HG02870 (cell line): ENCODE measurements around the gene STPG1.

Experiments used
- ATAC-seq: cut with Tn5 transposase; IDR thresholded peaks from one replicate; pipeline ENCODE4 v1.9.1; 2021; ENCODE audit warnings: mild to moderate bottlenecking, moderate library complexity; ENCODE audit not compliant: unreplicated experiment

STPG1 gene

GRCh38 chr1:24344090-24344742, 69.4 kb downstream of the STPG1 start:
- ATAC-seq, result no peak

GRCh38 chr1:24343412-24344089, 70.0 kb downstream of the STPG1 start:
- no peak for ATAC-seq

DNA sequence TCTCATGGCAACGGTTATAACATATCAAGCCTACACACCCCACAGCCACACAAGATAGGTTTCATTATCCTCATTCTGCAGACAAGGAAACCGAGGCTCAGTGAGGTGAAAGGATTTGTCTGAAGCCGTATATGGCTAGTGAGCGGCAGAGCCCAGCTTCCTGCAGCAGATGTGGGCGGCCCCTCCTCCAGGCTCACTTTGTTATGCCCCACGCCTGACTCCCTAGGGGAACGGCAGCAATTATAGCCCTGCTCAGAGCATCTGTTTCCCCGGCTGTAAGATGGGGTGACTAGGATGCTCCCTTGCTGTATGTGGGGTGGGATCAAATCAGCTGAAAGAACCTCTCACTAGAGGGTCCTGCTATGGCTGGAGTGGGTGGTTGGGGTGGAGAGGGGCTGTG, 72.3 kb downstream of the STPG1 start:
- ATAC-seq, result no peak

DNA sequence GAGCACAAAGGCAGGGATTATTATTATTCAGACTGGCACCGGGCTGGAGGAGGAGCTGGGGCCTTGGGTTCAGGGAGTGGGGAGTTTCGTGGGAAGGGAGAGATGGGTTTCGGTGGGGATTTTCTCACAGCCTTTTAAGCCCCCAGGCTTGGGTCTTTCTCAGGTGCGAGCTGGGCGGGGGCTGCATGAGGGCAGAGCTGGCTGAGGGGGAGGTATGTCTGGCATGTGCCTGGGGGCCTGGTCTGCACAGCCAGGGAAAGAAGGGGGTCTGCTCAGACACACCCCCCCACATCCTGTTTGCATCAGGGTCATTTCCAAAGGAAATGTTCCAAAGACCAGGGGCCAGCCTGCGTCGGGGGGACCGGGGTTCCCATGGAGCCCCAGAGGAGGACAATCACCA, 72.8 kb downstream of the STPG1 start:
- ATAC-seq, result no peak

DNA sequence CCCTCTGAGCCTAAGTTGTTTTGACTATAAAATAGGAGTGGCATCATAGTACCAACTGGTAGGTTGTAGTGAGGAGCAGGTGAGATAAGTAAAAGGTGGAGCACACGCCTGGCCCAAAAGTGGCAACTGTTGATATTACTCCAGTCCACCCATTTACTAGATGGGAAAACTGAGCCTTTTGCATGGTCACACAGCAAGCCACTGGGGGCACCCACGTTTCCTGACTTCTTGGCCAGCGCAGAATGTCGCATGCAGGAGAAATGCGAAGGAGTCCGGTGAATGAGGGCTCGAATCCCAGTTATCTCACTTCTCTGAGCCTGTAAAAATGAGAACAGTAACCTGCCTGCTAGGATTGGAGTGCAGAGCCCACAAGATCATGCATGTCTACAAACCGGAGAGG, 73.6 kb downstream of the STPG1 start:
- ATAC-seq, result no peak

DNA sequence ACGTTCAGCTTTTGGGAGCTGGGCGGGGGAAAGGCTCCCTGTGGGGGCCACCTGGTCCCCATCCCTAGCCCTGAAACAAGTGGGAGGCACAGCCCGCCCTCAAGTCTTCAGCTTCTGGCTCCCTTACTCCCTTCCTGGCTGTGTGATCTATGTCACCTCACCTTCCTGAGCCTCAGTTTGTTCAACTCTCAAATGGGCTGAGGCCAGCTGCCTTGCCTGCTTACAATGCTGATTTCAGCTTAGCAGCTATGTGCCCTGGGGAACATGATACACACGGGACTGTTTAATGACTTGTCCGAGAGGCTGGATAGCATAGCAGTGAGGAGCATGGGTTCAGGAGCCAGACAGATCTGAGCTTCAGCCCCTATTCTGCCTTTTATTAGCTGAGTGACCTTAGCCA, 75.1 kb downstream of the STPG1 start:
- no peak for ATAC-seq

DNA sequence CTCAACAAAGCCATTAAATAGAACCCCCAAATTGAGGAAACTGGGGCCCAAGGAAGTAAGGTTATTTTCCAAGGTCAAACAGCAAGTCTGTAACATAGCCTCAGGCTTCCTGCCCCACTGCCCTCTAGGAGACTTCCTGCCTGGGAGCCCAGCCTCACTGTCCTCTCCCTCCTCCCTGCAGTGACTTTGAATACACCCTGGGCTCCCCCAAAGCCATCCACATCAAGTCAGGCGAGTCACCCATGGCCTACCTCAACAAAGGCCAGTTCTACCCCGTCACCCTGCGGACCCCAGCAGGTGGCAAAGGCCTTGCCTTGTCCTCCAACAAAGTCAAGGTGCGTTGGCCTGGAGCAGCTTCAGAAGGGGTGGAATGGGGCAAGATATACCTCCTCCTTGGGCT, 76.1 kb downstream of the STPG1 start:
- no peak for ATAC-seq

DNA sequence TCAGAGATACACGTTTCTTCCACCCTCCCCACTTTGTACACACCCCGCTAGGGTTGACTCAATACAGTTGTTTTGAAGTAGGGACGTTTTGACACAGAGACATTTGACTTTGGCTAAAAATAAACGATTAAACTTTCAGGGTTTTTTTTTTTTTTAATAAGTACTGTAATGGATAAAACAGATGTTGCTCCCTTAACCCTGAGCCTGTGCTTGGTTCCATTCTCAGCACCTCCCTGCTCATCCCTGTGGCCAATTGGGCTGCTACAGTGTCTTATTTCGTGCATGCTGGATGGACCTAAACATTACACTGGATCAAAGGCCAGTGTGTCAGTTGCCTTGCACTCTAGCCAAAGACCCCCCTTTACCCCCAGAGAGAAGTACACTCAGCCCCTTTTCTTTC, 77.5 kb downstream of the STPG1 start:
- ATAC-seq, result no peak

- no peak for ATAC-seq
These were observed 81.5 kb downstream of the STPG1 start for GRCh38 chr1:24331961-24332673.

- no peak for ATAC-seq
These were observed 83.6 kb downstream of the STPG1 start for GRCh38 chr1:24329797-24330543.

GRCh38 chr1:24329331-24329730, 84.3 kb downstream of the STPG1 start:
- no peak for ATAC-seq

DNA sequence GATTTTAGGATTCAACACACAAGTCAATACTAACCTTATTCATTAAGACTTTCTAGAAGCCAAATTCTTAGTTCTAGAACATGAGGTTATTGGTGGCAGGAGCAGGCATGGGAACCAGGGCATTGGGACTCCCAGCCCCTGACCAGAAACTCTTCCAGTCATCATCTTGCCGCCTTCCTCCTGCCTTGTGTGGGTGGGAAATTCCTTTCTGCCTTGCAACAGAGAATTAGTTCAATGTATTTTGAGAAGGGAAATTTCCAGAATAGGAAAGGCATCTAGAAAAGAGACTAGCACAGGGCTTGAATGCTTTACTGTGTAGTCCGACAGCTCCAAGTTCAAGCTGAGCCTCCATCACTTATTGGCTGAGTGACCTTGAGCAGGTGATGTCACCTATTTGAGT, 85.7 kb downstream of the STPG1 start:
- ATAC-seq, result no peak

DNA sequence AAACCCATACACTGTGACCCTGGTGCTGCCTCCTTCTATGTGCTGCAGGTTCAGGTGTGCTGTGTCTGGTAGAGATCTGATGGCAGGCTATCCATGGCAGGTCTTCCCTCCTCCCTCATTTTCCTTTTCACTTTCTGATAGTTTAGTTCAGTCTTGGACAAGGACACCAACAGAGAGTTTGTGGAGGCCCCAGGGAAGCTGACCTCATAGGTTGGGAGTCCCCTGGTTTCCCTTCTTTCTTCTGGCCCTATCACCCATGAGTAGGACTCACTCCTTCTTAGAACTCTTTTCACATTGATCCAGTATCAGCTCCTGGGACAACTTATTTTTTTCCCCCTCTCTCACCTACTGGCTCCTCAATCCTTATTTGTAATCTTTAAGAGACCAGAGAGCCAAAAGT, 86.1 kb downstream of the STPG1 start:
- ATAC-seq, result no peak

- ATAC-seq, result no peak
These were observed 87.8 kb downstream of the STPG1 start for GRCh38 chr1:24325587-24326449.

DNA sequence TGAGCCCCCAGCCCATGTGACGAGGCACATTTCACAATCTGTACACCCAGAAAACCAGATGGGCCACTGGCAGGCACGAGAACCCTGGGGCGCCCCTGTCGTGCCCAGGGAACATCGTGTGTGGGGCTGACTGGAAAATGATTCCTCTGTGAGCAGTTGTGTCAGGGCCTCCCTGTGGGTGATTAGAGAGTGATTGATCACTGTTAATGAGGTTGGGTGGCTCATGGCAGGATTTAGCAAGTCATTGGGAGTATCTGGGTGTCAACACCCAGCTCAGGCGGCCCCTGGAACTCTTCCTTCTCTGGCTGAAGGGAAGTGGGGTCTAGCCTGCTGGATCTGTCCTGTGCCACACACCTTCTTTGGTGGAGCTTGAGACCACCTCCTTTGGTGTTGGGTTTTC, 88.7 kb downstream of the STPG1 start:
- ATAC-seq, result no peak

DNA sequence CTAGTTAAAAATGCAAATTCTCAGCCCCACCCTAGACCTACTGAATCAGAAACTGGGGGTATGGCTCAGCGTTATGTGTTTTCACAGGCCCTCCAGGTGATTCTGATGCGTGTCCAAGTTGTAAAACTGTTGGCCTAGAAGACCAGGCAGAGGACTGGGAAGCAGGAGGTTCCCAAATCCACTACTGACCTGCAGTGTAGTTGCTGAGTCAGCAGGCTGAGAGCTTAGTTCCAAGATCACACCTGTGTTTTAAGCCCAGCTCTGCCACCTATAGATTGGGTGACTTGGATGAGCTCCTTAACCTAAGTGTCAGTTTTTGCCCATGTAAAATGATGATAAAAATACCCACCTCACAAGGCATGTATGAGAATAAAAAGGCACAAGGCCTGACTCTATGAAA, 90.3 kb downstream of the STPG1 start:
- no peak for ATAC-seq

GRCh38 chr1:24322470-24323177, 91.0 kb downstream of the STPG1 start:
- no peak for ATAC-seq

- ATAC-seq, result no peak
These were observed 91.7 kb downstream of the STPG1 start for GRCh38 chr1:24321697-24322469.

GRCh38 chr1:24321126-24321525, 92.5 kb downstream of the STPG1 start:
- no peak for ATAC-seq
